Measurements from ENCODE around the gene AXIN1.
"Not testable (repeated sequence)": the region's sequence is repeated elsewhere in the genome, so short reads cannot be mapped to it uniquely, and the experiment has no call there.

AXIN1 gene

DNA sequence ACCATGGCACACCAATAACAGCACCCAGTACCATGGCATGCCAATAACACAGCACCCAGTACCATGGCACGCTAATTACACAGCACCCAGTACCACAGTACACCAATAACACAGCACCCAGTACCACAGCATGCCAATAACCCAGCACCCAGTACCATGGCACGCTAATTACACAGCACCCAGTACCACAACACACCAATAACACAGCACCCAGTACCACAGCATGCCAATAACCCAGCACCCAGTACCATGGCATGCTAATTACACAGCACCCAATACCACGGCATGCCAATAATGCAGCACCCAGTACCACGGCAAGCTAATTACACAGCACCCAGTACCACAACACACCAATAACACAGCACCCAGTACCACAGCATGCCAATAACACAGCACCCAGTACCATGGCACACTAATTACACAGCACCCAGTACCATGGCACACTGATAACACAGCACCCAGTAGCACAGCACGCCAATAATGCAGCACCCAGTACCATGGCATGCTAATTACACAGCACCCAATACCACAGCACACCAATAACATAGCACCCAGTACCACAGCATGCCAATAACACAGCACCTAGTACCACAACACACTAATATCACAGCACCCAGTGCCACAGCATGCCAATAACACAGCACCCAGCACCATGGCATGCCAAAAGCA lies 18.2 kb downstream of the AXIN1 start:
- DNase-seq (ENCODE audit: low read depth, low spot score): not testable (repeated sequence)

DNA sequence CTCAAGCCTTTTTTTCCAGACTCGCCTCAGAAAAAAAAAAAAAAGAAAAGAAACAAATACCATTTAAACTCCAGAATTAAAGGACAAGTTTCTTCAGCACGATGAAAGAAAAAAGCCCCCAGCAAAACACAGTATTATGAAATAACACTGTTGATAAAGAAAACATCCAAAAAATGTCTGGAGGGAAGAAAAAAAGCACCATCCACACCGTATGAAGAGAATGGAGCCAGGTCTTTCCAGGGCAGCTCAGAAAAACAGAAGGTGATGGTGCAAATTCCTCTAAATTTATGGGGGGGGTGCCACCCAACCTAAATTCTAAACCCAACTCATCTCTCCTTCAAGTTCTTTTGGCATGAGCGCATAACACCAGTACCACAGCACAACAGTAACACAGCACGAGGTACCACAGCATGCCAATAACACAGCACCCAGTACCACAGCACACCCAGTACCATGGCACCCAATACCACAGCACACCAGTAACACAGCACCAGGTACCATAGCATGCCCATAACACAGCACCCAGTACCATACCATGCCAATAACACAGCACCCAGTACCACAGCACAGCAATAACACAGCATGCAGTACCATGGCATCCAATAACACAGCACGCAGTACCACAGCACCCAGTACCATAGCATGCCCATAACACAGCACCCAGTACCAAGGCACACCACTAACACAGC lies 19.0 kb downstream of the AXIN1 start:
- DNase-seq (ENCODE audit: low read depth, low spot score): no peak

DNA sequence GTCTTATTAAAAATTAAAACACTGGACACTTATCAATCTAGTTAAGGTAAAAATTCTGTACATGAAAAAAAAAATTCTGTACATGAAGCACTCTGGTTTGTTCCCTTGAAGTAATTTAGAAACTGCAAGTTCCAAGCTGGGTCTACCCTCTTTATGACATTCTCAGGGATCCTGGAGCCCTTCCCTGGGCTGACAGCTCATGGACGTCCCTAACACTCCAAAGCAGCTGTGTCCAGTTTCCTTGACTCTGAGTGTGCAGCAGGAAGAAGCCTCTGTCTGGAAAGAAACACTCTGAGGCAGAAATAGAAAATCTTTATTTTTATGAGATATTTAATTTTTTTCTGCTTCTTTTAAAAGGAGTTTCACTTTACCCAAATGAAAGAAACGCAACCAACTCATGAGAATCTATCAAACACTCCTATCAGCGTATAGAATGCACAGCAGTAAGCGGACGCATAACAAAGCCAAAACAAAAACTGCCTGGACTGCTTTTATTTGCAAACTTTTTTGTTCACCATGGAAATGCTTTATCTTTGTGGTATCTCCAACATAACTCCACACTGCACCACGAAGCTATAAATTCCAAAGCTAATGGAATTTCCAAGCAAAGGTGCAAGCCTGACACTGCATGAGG lies 21.2 kb downstream of the AXIN1 start:
- DNase-seq (ENCODE audit: low read depth, low spot score): peak; percentile 45

GRCh38 chr16:330741-331140 lies 21.8 kb downstream of the AXIN1 start:
- no peak for DNase-seq (ENCODE audit: low read depth, low spot score)

GRCh38 chr16:325375-326145 lies 27.0 kb downstream of the AXIN1 start:
- DNase-seq (ENCODE audit: low read depth, low spot score): no peak

GRCh38 chr16:324451-325334 lies 27.8 kb downstream of the AXIN1 start:
- no peak for DNase-seq (ENCODE audit: low read depth, low spot score)

GRCh38 chr16:324201-324450 lies 28.4 kb downstream of the AXIN1 start:
- no peak for DNase-seq (ENCODE audit: low read depth, low spot score)

GRCh38 chr16:322476-323143 lies 29.9 kb downstream of the AXIN1 start:
- DNase-seq (ENCODE audit: low read depth, low spot score): no peak

GRCh38 chr16:321532-321931 lies 31.0 kb downstream of the AXIN1 start:
- DNase-seq (ENCODE audit: low read depth, low spot score): no peak

DNA sequence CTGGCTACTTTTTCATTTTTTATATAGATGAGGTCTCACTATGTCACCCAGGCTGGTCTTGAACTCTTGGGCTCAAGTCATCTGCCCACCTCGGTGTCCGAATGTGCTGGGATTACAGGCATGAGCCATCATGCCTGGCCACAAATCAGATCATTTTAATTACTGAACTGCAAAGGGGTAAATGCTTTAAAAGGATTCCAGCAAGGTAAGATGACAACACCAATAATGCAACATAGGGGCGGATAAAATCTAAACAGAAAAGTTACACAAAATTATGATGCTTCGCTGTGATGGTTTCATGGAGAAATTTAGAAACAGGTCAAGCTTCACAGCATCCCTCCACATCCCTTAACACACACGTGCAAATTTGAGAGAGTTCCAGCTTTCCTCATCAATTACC lies 32.3 kb downstream of the AXIN1 start:
- no peak for DNase-seq (ENCODE audit: low read depth, low spot score)

GRCh38 chr16:318628-319027 lies 33.9 kb downstream of the AXIN1 start:
- DNase-seq (ENCODE audit: low read depth, low spot score): no peak

GRCh38 chr16:317583-317982 lies 34.9 kb downstream of the AXIN1 start:
- no peak for DNase-seq (ENCODE audit: low read depth, low spot score)

DNA sequence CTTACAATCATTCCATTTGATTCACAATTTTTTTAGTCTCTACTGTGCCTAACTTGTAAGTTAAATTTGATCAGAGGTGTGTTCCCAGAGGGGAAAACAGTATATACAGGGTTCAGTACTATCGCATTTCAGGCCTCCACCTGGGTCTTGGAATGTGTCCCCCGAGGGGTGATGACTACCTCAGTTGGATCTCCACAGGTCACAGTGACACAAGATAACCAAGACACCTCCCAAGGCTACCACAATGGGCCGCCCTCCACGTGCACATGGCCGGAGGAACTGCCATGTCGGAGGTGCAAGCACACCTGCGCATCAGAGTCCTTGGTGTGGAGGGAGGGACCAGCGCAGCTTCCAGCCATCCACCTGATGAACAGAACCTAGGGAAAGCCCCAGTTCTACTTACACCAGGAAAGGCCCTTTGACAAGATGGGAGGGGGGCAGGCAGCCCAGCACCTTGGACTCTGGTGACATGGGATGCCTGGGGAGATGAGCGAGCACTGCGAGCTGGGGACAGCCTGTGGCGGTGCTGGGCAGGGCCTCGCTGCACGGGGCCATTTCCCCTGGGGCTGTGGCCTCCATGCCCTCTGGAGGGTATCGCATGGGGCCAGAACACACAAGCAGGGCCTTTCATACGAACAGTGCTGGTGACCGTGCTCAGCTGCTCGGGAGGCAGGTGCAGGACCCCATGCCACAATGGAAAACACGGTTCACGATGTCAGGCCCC lies 35.6 kb downstream of the AXIN1 start:
- no peak for DNase-seq (ENCODE audit: low read depth, low spot score)

DNA sequence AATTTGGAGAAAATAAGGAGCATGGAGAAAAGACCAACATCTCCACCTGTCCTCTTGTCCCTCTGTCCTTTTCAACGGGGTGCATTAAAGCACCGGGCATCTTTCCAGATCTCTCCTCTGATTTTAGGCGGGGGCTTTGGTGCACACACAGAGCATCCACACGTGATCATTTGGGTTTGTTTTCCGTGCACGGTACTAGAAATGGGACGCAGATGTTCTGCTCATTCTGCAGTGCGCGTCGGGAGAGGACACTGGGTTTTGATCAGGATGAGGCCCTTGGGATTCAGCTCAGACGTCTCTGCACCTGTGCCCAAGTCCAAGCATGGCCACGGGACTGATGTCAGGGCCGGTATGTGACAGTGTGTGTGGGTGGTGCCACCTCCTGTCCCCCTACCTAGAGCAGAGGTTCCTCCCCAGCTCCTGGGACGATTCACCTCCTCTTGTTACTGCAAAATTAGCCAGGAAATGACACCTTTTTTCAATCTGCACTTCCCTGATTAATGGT lies 37.7 kb downstream of the AXIN1 start:
- DNase-seq (ENCODE audit: low read depth, low spot score): no peak

GRCh38 chr16:314351-314750 lies 38.2 kb downstream of the AXIN1 start:
- DNase-seq (ENCODE audit: low read depth, low spot score): no peak

DNA sequence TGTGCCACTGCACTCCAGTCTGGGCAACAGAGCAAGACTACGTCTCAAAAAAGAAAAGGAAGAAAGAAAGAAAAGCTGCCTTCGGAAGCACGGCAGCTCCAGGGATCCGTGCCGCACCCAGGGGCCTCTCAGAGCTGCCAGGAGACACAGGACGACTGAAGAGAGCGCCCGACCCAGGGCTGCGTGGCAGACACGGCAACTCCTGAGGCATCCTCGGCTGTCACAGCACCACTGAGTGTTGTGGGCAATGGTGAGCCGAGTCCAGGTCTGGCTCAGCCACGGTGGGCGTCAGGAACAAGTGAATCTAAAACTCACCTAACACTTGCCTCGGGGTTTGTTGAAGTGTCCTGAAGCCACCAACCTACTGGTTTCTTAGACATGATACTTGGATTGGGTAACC lies 40.8 kb downstream of the AXIN1 start:
- no peak for DNase-seq (ENCODE audit: low read depth, low spot score)

DNA sequence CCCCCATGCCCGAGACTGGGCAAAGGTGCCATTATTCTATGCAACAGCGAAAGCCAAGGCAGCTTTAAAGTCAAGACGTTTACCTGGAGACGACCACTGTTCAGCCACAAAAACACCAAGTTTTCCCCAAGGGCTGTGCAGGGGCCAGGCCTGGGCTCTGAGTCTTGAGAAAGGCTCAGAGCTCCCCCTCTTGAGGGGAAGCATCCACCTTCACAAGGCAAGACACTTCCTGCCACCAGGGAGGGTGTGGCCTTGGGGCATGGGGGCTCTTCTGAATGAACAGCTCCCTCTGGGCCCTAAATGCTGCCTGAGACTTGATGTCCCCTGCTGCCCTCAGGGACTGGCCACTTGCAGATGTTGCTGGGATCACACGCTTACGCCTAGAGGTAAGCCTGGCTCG lies 43.0 kb downstream of the AXIN1 start:
- no peak for DNase-seq (ENCODE audit: low read depth, low spot score)

DNA sequence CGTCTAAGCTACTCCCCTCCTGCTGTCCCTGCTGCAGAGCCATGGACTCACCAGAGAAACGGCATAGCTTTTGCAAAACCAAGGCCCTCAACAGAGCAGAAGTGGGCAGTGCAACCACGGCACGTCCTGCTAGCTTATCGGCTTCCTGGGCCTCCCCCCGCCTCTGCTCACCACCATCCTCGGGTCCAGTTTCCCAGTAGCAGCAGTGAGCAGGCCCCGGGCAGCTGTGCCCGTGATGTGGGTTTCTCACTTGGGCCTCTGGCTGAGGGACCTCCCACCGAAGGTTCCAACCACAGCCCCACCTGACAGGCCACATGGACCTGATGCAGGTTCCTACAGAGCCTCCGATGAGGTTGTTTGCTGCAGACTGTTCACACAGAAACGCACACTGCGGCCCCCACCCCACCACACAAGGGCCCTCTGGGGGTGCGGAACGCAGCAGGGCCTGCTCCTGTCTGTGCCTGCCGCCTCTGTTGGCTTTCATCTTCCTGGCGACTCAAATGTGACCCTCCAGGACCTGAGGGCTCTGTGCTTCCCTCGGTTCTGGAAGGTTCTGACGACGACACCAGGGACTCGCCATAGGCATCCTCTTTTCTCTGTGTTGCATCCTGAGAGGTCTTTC lies 44.7 kb downstream of the AXIN1 start:
- no peak for DNase-seq (ENCODE audit: low read depth, low spot score)

DNA sequence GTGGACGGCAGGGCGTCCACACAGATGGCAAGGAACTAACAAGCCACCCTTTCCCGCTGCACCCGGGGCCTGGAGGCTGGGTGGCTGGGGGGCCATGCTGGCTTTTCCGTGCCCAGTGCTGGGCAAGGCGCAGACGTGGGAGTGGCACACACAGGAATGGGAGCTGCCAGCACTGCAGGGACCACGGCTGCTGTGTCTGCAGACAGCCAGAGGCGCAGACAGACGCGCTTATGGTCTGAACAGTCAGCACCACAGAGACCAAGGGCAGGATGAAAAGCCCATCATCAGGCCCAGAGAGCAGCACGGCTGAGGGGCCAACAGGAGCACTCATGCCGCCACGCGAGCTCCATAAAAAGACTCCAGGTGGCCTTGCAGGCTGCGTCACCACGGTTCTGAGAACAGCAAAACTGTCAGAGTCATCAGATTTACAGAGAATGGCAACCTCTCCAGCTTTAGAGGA lies 45.6 kb downstream of the AXIN1 start:
- no peak for DNase-seq (ENCODE audit: low read depth, low spot score)

All from astrocyte of the hippocampus (primary cell).